Naive thymus-derived CD4-positive, alpha-beta T cell (primary cell): ENCODE measurements around the gene TEX11. TPM values are rescaled to one million over a fixed set of nuclear protein-coding genes. Genes with fewer than 3 reads are reported as not detected.
"Not testable (repeated sequence)": the region's sequence is repeated elsewhere in the genome, so short reads cannot be mapped to it uniquely, and the experiment has no call there.

ENCODE experiments used
- ATAC-seq: fragments of 150-1000 bp; cut with Tn5 transposase; 2 replicates; pipeline ENCODE4 v1.10.0; 2021; ENCODE audit warnings: mild to moderate bottlenecking, moderate library complexity
- CTCF ChIA-PET: fragments of 350-600 bp; sonication (Branson Sonifier 250); formaldehyde crosslinking; loops from one replicate; lab custom pipeline; 2021; ENCODE audit warnings: antibody characterized with exemption; lab: Charles Lee
- POLR2A ChIA-PET: fragments of 350-600 bp; sonication (Branson Sonifier 250); formaldehyde crosslinking; loops from one replicate; lab custom pipeline; 2021; ENCODE audit warnings: antibody characterized with exemption, inconsistent platforms; lab: Charles Lee
- DNase-seq, 9 donors: peaks; one replicate each; pipeline versions ENCODE4 v3.0.0 to v3.0.0-alpha.2; 2020 to 2022; ENCODE audit warnings: mixed read lengths in 1 of 9
- H3K27ac ChIP-seq: one replicate; pipeline ENCODE4 v1.7.0; 2013; ENCODE audit warnings: mild to moderate bottlenecking, low read depth, low read length, moderate library complexity
- H3K27me3 ChIP-seq, 2 donors: one replicate each; pipeline ENCODE4 v1.7.0; 2013; ENCODE audit warnings: low read length in 2 of 2, mild to moderate bottlenecking in 2 of 2, moderate library complexity in 2 of 2; ENCODE audit not compliant: control insufficient read depth in 2 of 2, insufficient read depth in 2 of 2
- H3K36me3 ChIP-seq, 3 experiments: 1 replicate in 2 of 3; 2 replicates in 1 of 3; pipeline ENCODE4 v1.7.0; 2013; ENCODE audit warnings: low read length in 3 of 3, mild to moderate bottlenecking in 3 of 3, moderate library complexity in 1 of 3; ENCODE audit not compliant: insufficient read depth in 3 of 3, control insufficient read depth in 2 of 3
- H3K4me1 ChIP-seq, 2 donors: one replicate each; pipeline ENCODE4 v1.7.0; 2013; ENCODE audit warnings: low read length in 2 of 2, mild to moderate bottlenecking in 2 of 2, moderate library complexity in 1 of 2; ENCODE audit not compliant: control insufficient read depth in 2 of 2, insufficient read depth in 2 of 2
- H3K4me3 ChIP-seq: 2 replicates; pipeline ENCODE4 v1.7.0; 2013; ENCODE audit warnings: mild to moderate bottlenecking, low read length
- H3K9me3 ChIP-seq, 3 experiments: 1 replicate in 2 of 3; 2 replicates in 1 of 3; pipeline ENCODE4 v1.7.0; 2013; ENCODE audit warnings: low read length in 3 of 3; ENCODE audit not compliant: control insufficient read depth in 2 of 3
- H3K27ac Mint-ChIP-seq, 9 donors: one replicate each; pipeline ENCODE4 v1.8.0; 2020 to 2022; ENCODE audit warnings: mixed read lengths in 9 of 9, mild to moderate bottlenecking in 8 of 9, moderate library complexity in 5 of 9, inconsistent platforms in 2 of 9
- H3K27me3 Mint-ChIP-seq, 5 donors: one replicate each; pipeline ENCODE4 v1.8.0; 2021 to 2022; ENCODE audit warnings: mixed read lengths in 5 of 5, mild to moderate bottlenecking in 1 of 5
- H3K36me3 Mint-ChIP-seq, 5 donors: one replicate each; pipeline ENCODE4 v1.8.0; 2020 to 2022; ENCODE audit warnings: mixed read lengths in 5 of 5, mild to moderate bottlenecking in 3 of 5, inconsistent platforms in 1 of 5
- H3K4me1 Mint-ChIP-seq, 7 donors: one replicate each; pipeline ENCODE4 v1.8.0; 2020 to 2022; ENCODE audit warnings: mixed read lengths in 7 of 7, mild to moderate bottlenecking in 3 of 7, inconsistent platforms in 1 of 7
- H3K4me3 Mint-ChIP-seq, 10 donors: one replicate each; pipeline ENCODE4 v1.8.0; 2020 to 2022; ENCODE audit warnings: mild to moderate bottlenecking in 10 of 10, mixed read lengths in 10 of 10, moderate library complexity in 6 of 10, inconsistent platforms in 2 of 10
- H3K9me3 Mint-ChIP-seq, 11 donors: one replicate each; pipeline ENCODE4 v1.8.0; 2020 to 2022; ENCODE audit warnings: mixed read lengths in 11 of 11, mild to moderate bottlenecking in 4 of 11, inconsistent platforms in 1 of 11, moderate library complexity in 1 of 11
- intact Hi-C, 2 donors: fragments of 100-400 bp; cut with micrococcal nuclease; formaldehyde crosslinking; loops; one replicate each; pipeline ENCODE4 v1.15.1; 2023
- polyA plus RNA-seq, 2 donors: library from polyadenylated mRNA; unstranded; fragments of 300-500 nt; fragmentation: Illumina TruSeq; gene quantifications; one replicate each; pipeline ENCODE4 v1.2.3, GENCODE V29; 2021
- total RNA-seq, 6 experiments: library from RNA in 5 of 6; stranded (reverse) in 5 of 6; gene quantifications; 1 replicate in 5 of 6; 2 replicates in 1 of 6; pipeline ENCODE4 v1.2.3 and lab custom pipeline; 2021 to 2026

The TEX11 gene
- total and polyA plus RNA-seq, 7 experiments from 2014 or later: 0.18 TPM; not detected in 6

DNA sequence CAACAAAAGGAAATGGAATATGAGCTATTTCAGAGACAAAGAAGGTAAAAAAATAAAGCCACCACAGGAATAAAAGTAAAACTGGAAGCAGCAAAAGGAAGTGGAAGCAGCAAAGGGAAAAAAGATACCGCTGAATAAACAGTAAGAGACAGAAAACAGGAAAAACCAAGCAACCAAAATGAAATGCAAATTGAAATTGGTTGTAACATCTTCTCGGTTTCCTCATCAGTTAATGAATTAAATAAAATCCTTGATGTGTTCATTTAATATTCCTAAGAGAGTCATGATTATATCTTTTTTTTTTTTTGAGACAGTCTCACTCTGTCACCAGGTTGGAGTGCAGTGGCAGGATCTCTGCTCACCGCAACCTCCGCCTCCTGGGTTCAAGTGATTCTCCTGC, 331.1 kb downstream of the TEX11 start:
- no peaks in the 10 kb centered on the region for H3K36me3 Mint-ChIP-seq
- no peaks in the 10 kb centered on the region for H3K4me1 Mint-ChIP-seq
- peaks cover 0 to 18% (median 12%) of the 10 kb centered on the region in 11 donors for H3K9me3 Mint-ChIP-seq
- CTCF ChIA-PET: no interaction called here
- H3K27ac Mint-ChIP-seq: no peak overlapping the region
- no peak for ATAC-seq
- H3K9me3 ChIP-seq: no peaks in the 10 kb centered on the region
- POLR2A ChIA-PET: no interaction called here
- H3K36me3 ChIP-seq: no peaks in the 10 kb centered on the region
- no peaks in the 10 kb centered on the region for H3K27me3 ChIP-seq
- intact Hi-C loops: no loop called here
- no peak overlapping the region for H3K27ac ChIP-seq
- H3K4me3 ChIP-seq: no peak overlapping the region
- H3K4me1 ChIP-seq: no peaks in the 10 kb centered on the region
- no peak for DNase-seq
- H3K4me3 Mint-ChIP-seq: no peak overlapping the region
- H3K27me3 Mint-ChIP-seq: peaks cover 0 to 18% (median 12%) of the 10 kb centered on the region in 5 donors

DNA sequence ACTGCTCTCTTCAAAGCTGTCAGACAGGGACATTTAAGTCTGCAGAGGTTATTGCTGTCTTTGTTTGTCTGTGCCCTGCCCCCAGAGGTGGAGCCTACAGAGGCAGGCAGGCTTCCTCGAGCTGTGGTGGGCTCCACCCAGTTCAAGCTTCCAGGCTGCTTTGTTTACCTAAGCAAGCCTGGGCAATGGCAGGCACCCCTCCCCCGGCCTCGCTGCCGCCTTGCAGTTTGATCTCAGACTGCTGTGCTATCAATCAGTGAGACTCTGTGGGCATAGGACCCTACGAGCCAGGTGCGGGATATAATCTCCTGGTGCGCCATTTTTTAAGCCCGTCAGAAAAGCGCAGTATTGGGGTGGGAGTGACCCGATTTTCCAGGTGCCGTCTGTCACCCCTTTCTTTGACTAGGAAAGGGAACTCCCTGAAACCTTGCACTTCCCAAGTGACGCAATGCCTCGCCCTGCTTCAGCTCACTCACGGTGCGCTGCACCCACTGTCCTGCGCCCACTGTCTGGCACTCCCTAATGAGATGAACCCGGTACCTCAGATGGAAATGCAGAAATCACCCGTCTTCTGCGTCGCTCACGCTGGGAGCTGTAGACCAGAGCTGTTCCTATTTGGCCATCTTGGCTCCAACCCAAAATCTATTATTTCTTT, 338.5 kb downstream of the TEX11 start:
- H3K27ac Mint-ChIP-seq, H3K27me3 ChIP-seq, H3K27ac ChIP-seq, POLR2A ChIA-PET, H3K9me3 ChIP-seq, CTCF ChIA-PET, H3K4me3 Mint-ChIP-seq, DNase-seq, H3K4me1 Mint-ChIP-seq, ATAC-seq, H3K36me3 ChIP-seq, intact Hi-C loops, H3K9me3 Mint-ChIP-seq, H3K36me3 Mint-ChIP-seq, H3K4me3 ChIP-seq, H3K4me1 ChIP-seq: not testable (repeated sequence)
- H3K27me3 Mint-ChIP-seq: peaks cover 3 to 16% (median 12%) of the 10 kb centered on the region in 5 donors

DNA sequence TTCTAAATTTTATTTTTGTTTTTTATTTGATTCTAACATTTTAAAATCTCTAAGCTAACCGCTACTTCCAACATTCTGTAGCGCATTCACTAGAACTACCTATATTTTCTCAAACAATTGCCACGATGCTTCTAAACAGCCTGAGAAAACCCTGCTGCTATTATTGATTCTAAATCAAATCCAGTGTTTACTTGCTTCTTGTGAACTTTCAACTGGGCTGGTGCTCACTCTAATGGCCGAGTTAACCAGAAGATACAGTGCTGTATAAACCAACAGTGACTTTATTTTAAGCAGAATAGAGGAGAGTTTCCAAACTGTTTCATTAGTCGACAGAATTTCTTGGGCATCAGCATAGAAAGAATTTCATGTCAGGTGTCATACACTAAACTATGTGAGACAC, 353.6 kb downstream of the TEX11 start:
- H3K4me3 Mint-ChIP-seq: no peak overlapping the region
- no peak overlapping the region for H3K27ac Mint-ChIP-seq
- Histone ChIP-seq H3K27ac (no peak overlapping the region), H3K9me3 (no peaks in the 10 kb centered on the region), H3K36me3 (no peaks in the 10 kb centered on the region), H3K27me3 (no peaks in the 10 kb centered on the region), H3K4me3 (no peak overlapping the region), H3K4me1 (no peaks in the 10 kb centered on the region)
- intact Hi-C loops: loop anchor here in 1 of 2 donors (2.0 to 5.0 kb wide), 2 partner anchors 100 to 358 kb away; no protein-coding TSS in a partner anchor
- peaks cover 0 to 9% (median 0%) of the 10 kb centered on the region in 7 donors for H3K4me1 Mint-ChIP-seq
- CTCF ChIA-PET: no interaction called here
- peaks cover 0 to 4% (median 0%) of the 10 kb centered on the region in 5 donors for H3K27me3 Mint-ChIP-seq
- POLR2A ChIA-PET: no interaction called here
- DNase-seq: no peak
- no peak for ATAC-seq
- H3K36me3 Mint-ChIP-seq: no peaks in the 10 kb centered on the region
- H3K9me3 Mint-ChIP-seq: peaks cover 0 to 9% (median 0%) of the 10 kb centered on the region in 11 donors

DNA sequence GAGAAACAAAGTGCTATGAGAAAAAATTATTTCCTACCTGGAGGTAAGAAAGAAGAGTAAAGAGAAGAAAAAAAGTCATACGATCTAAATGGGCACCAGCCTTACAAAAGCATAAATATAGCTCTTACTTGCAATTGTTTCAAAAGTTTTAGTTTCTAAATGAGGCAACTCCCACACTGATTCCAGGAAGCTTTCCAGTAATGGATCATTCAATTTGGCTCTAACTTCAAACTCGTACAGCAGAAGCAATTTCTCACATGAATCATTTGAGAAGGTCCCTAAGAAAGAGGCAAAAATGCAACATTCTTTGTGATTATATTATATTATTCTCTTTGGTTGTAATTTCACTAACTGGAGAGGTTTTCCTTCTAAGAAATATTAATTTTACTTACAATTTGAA, 354.0 kb downstream of the TEX11 start:
- H3K27ac Mint-ChIP-seq: no peak overlapping the region
- H3K36me3 ChIP-seq: no peaks in the 10 kb centered on the region
- no peak overlapping the region for H3K4me3 Mint-ChIP-seq
- no peak overlapping the region for H3K27ac ChIP-seq
- no peak for ATAC-seq
- H3K9me3 ChIP-seq: no peaks in the 10 kb centered on the region
- no peaks in the 10 kb centered on the region for H3K36me3 Mint-ChIP-seq
- DNase-seq: no peak
- intact Hi-C loops: loop anchor here in 1 of 2 donors (2.0 to 5.0 kb wide), 2 partner anchors 100 to 357 kb away; no protein-coding TSS in a partner anchor
- no peak overlapping the region for H3K4me3 ChIP-seq
- H3K4me1 Mint-ChIP-seq: peaks cover 0 to 9% (median 0%) of the 10 kb centered on the region in 7 donors
- H3K27me3 ChIP-seq: no peaks in the 10 kb centered on the region
- peaks cover 0 to 4% (median 0%) of the 10 kb centered on the region in 5 donors for H3K27me3 Mint-ChIP-seq
- ChIA-PET POLR2A (no interaction called here), CTCF (no interaction called here)
- no peaks in the 10 kb centered on the region for H3K4me1 ChIP-seq
- H3K9me3 Mint-ChIP-seq: peaks cover 0 to 9% (median 0%) of the 10 kb centered on the region in 11 donors

DNA sequence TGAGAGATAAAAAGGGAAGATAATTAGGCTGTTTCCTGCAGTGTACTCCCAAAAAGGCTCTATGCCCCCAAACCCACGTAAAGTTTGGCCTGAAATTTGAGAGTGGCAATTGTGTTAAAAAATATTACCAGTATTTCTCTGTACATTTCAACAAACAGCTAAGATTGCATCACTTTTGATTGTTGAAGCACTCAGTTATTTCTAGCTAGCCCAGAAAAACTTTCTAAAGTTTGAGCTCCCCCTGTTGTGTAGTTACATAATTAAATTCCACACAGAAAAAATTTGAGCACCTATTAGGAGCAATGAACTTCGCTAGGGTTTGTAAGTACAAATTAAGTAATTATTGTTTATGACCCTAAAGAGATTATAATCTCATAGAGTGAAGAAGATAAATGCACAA, 354.4 kb downstream of the TEX11 start:
- H3K36me3 Mint-ChIP-seq: no peaks in the 10 kb centered on the region
- H3K27ac ChIP-seq: no peak overlapping the region
- H3K27ac Mint-ChIP-seq: no peak overlapping the region
- ChIA-PET CTCF (no interaction called here), POLR2A (no interaction called here)
- DNase-seq (no peak), ATAC-seq (no peak)
- H3K4me3 Mint-ChIP-seq: no peak overlapping the region
- no peaks in the 10 kb centered on the region for H3K4me1 ChIP-seq
- H3K27me3 Mint-ChIP-seq: peaks cover 0 to 4% (median 0%) of the 10 kb centered on the region in 5 donors
- no peaks in the 10 kb centered on the region for H3K36me3 ChIP-seq
- H3K9me3 Mint-ChIP-seq: peaks cover 0 to 9% (median 0%) of the 10 kb centered on the region in 11 donors
- peaks cover 0 to 9% (median 0%) of the 10 kb centered on the region in 7 donors for H3K4me1 Mint-ChIP-seq
- no peak overlapping the region for H3K4me3 ChIP-seq
- H3K9me3 ChIP-seq: no peaks in the 10 kb centered on the region
- intact Hi-C loops: loop anchor here in 1 of 2 donors (2.0 to 5.0 kb wide), 2 partner anchors 99 to 357 kb away; no protein-coding TSS in a partner anchor
- no peaks in the 10 kb centered on the region for H3K27me3 ChIP-seq

DNA sequence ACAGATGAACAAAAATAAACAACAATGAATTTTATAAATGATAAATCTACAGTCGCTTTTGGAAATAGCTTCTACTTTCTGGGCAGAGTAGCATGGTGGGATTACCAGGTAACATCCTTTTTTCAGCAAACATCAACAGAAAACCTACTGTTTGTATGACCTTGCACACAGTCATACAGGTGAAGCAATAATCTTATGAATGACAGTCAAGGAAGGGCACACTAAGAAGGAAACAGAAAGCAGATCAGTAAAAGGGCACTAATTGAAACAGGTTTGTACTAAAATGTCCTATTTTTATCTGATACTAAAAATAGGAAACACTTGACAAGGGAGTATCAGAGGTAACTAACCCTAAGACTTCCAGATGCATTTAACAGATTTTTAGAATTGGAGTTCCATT, 355.0 kb downstream of the TEX11 start:
- Histone ChIP-seq H3K27ac (no peak overlapping the region), H3K4me1 (no peaks in the 10 kb centered on the region), H3K4me3 (no peak overlapping the region), H3K9me3 (no peaks in the 10 kb centered on the region), H3K36me3 (no peaks in the 10 kb centered on the region), H3K27me3 (no peaks in the 10 kb centered on the region)
- H3K9me3 Mint-ChIP-seq: peaks cover 0 to 5% (median 0%) of the 10 kb centered on the region in 11 donors
- intact Hi-C loops: loop anchor here (1.0 to 5.0 kb wide), 2 partner anchors 99 to 356 kb away; no protein-coding TSS in a partner anchor
- ChIA-PET CTCF (no interaction called here), POLR2A (no interaction called here)
- H3K36me3 Mint-ChIP-seq: no peaks in the 10 kb centered on the region
- H3K4me1 Mint-ChIP-seq: peaks cover 0 to 9% (median 0%) of the 10 kb centered on the region in 7 donors
- DNase-seq (no peak), ATAC-seq (no peak)
- H3K27me3 Mint-ChIP-seq: peaks cover 0 to 3% (median 0%) of the 10 kb centered on the region in 5 donors
- no peak overlapping the region for H3K4me3 Mint-ChIP-seq
- H3K27ac Mint-ChIP-seq: no peak overlapping the region
